Measurements from ENCODE around the gene TUSC2.

Gene TUSC2

GRCh38 chr3:50347187-50347813 lies 19.3 kb upstream of the TUSC2 start:
- peak; percentile 39 for TF ChIP-seq CTCF (IDR thresholded peaks at IDR 0.05; ENCODE audit: extremely low read depth, missing control alignments)
- peak; percentile 68 for DNase-seq (ENCODE audit: low spot score)

- peak; percentile 85 for DNase-seq (ENCODE audit: low spot score)
- TF ChIP-seq CTCF (IDR thresholded peaks at IDR 0.05; ENCODE audit: extremely low read depth, missing control alignments) = no peak
Measured at GRCh38 chr3:50345586-50346234, 17.7 kb upstream of the TUSC2 start, which contains the start of gene ZMYND10. Gene ZMYND10 (minus strand): TSS chr3:50345732. CDS start chr3:50345579, 153 bp downstream.

GRCh38 chr3:50345008-50345407 lies 17.0 kb upstream of the TUSC2 start:
- TF ChIP-seq CTCF (IDR thresholded peaks at IDR 0.05; ENCODE audit: extremely low read depth, missing control alignments) = no peak
- no peak for DNase-seq (ENCODE audit: low spot score)

GRCh38 chr3:50342813-50343633 lies 15.0 kb upstream of the TUSC2 start:
- TF ChIP-seq CTCF (IDR thresholded peaks at IDR 0.05; ENCODE audit: extremely low read depth, missing control alignments) = no peak
- DNase-seq (ENCODE audit: low spot score) = no peak

GRCh38 chr3:50341996-50342650 lies 14.1 kb upstream of the TUSC2 start:
- DNase-seq (ENCODE audit: low spot score) = no peak
- TF ChIP-seq CTCF (IDR thresholded peaks at IDR 0.05; ENCODE audit: extremely low read depth, missing control alignments) = no peak

GRCh38 chr3:50341537-50341936 lies 13.5 kb upstream of the TUSC2 start:
- no peak for DNase-seq (ENCODE audit: low spot score)
- TF ChIP-seq CTCF (IDR thresholded peaks at IDR 0.05; ENCODE audit: extremely low read depth, missing control alignments) = no peak

Data from GM20000 (cell line).